ENCODE results near the gene CD59. TPM values are rescaled to one million over a fixed set of nuclear protein-coding genes. Genes with fewer than 3 reads are reported as not detected.

CD59 gene
- total and polyA plus RNA-seq, 2 of the 13 experiments (the other 11 are each of a cell fraction or from before 2014, with no cell fraction given), result 127 to 289 TPM

GRCh38 chr11:33736148-33736812 lies at the start of gene CD59 (continued):
- TF ChIP-seq ZNF512B (CRISPR knock-in tag; IDR thresholded peaks at IDR 0.05; ENCODE audit: borderline replicate concordance) (peak; percentile 43; the same call in 1 of the 2 replicates), NONO (IDR thresholded peaks at IDR 0.05) (no peak), NONO (CRISPR knock-in tag; conservative IDR thresholded peaks at IDR 0.05) (no peak), ZNF543 (CRISPR knock-in tag; IDR thresholded peaks at IDR 0.05) (peak; percentile 27; the same call in 1 of the 2 replicates), UBTF (CRISPR knock-in tag; IDR thresholded peaks at IDR 0.05) (peak; percentile 42; the same call in 1 of the 2 replicates), NFKBIZ (CRISPR knock-in tag; IDR thresholded peaks at IDR 0.05) (0 out of 2 replicates have a peak, but pooled peaks have one; percentile 11), AHR (CRISPR knock-in tag; IDR thresholded peaks at IDR 0.05) (no peak), ZNF839 (CRISPR knock-in tag; IDR thresholded peaks at IDR 0.05; ENCODE audit: borderline replicate concordance) (0 out of 2 replicates have a peak, but pooled peaks have one; percentile 17), RXRA (CRISPR knock-in tag; IDR thresholded peaks at IDR 0.05) (peak; percentile 45; the same call in 1 of the 2 replicates), ZNF687 (CRISPR knock-in tag; IDR thresholded peaks at IDR 0.05) (peak; percentile 82), KLF16 (CRISPR knock-in tag; IDR thresholded peaks at IDR 0.05) (0 out of 4 replicates have a peak, but pooled peaks of 1 of the 2 experiments have one; percentile 21), RBAK (CRISPR knock-in tag; IDR thresholded peaks at IDR 0.05) (no peak), CBFB (CRISPR knock-in tag; IDR thresholded peaks at IDR 0.05) (no peak), POLR2G (IDR thresholded peaks at IDR 0.05; ENCODE audit: low read depth, low read length) (peak; percentile 84), ZBED4 (CRISPR knock-in tag; IDR thresholded peaks at IDR 0.05; ENCODE audit: borderline replicate concordance) (peak; percentile 50; the same call in 1 of the 2 replicates)

All from HepG2 (cell line).